K562 (cell line): ENCODE results near the gene MPRIP. TPM values are rescaled to one million over a fixed set of nuclear protein-coding genes. Genes with fewer than 3 reads are reported as not detected.

Experiments used
- ASH1L ChIP-seq: fragments of 450-650 bp; IDR thresholded peaks from 2 replicates; pipeline ENCODE4 v1.6.1; 2018; ENCODE audit warnings: borderline replicate concordance, mild to moderate bottlenecking, low read depth; ENCODE audit not compliant: partially characterized antibody
- CHD1 ChIP-seq: fragments of 200-600 bp; sonication (generic); IDR thresholded peaks from one replicate; pipeline ENCODE4 v1.6.1; 2012; ENCODE audit warnings: mild to moderate bottlenecking, moderate library complexity, low read length, inconsistent platforms
- DLX4 ChIP-seq: fragments of 250-450 bp; sonication (Bioruptor Pico); IDR thresholded peaks from 2 replicates; pipeline ENCODE4 v1.6.1; 2021; ENCODE audit warnings: mild to moderate bottlenecking
- E2F1 ChIP-seq: sonication (generic); formaldehyde crosslinking; IDR thresholded peaks from 2 replicates; pipeline ENCODE4 v1.8.1; 2023; ENCODE audit warnings: mild to moderate bottlenecking, missing genetic modification reagents, moderate library complexity
- FOS ChIP-seq: IDR thresholded peaks from 3 replicates; pipeline ENCODE4 v1.6.1; 2011; ENCODE audit not compliant: insufficient read length; ENCODE audit errors: extremely low read depth
- FOXK1 ChIP-seq: sonication (generic); formaldehyde crosslinking; IDR thresholded peaks from 2 replicates; pipeline ENCODE4 v1.8.0; 2022; ENCODE audit warnings: missing genetic modification reagents, mild to moderate bottlenecking, borderline replicate concordance
- HNRNPK ChIP-seq: fragments of 200-400 bp; formaldehyde crosslinking; IDR thresholded peaks from one replicate; pipeline ENCODE4 v1.6.1; 2018; ENCODE audit warnings: mild to moderate bottlenecking, low read depth, low read length; ENCODE audit not compliant: poor library complexity, severe bottlenecking
- HSF4 ChIP-seq: fragments of 250-450 bp; sonication (Bioruptor Pico); IDR thresholded peaks from 2 replicates; pipeline ENCODE4 v2.1.2; 2022; ENCODE audit warnings: mild to moderate bottlenecking, moderate library complexity, borderline replicate concordance
- MCM3 ChIP-seq: fragments of 450-650 bp; IDR thresholded peaks from 2 replicates; pipeline ENCODE4 v1.6.1; 2016
- MECOM ChIP-seq: fragments of 250-450 bp; sonication (Bioruptor Pico); IDR thresholded peaks from 2 replicates; pipeline ENCODE4 v1.8.0; 2022; ENCODE audit warnings: inconsistent platforms
- MTF1 ChIP-seq: fragments of 250-450 bp; sonication (Bioruptor Pico); IDR thresholded peaks from 2 replicates; pipeline ENCODE4 v1.9.0; 2021; ENCODE audit warnings: moderate library complexity, mild to moderate bottlenecking, inconsistent platforms, borderline replicate concordance
- NKRF ChIP-seq: fragments of 450-650 bp; IDR thresholded peaks from 2 replicates; pipeline ENCODE4 v1.6.1; 2016; ENCODE audit warnings: borderline replicate concordance
- PURB ChIP-seq: sonication (generic); formaldehyde crosslinking; IDR thresholded peaks from 2 replicates; pipeline ENCODE4 v1.9.0; 2021; ENCODE audit warnings: low read depth, mild to moderate bottlenecking, missing genetic modification reagents
- SPI1 ChIP-seq: IDR thresholded peaks from 2 replicates; pipeline ENCODE4 v1.6.1; 2011; ENCODE audit warnings: low read depth, low read length, control low read depth, borderline replicate concordance
- STAT5B ChIP-seq: fragments of 250-450 bp; sonication (Bioruptor Pico); IDR thresholded peaks from 2 replicates; pipeline ENCODE4 v1.8.0; 2021; ENCODE audit warnings: mild to moderate bottlenecking, inconsistent platforms
- TAF15 ChIP-seq: fragments of 200-400 bp; formaldehyde crosslinking; IDR thresholded peaks from 2 replicates; pipeline ENCODE4 v1.6.1; 2017; ENCODE audit warnings: mild to moderate bottlenecking, low read depth, low read length, moderate library complexity
- ZBTB2 ChIP-seq: fragments of 450-650 bp; IDR thresholded peaks from 2 replicates; pipeline ENCODE4 v1.6.1; 2016; ENCODE audit warnings: antibody characterized with exemption
- ZNF277 ChIP-seq: fragments of 250-450 bp; sonication (Bioruptor Pico); IDR thresholded peaks from 2 replicates; pipeline ENCODE4 v1.8.0; 2022; ENCODE audit warnings: inconsistent platforms, mild to moderate bottlenecking, moderate library complexity, borderline replicate concordance
- ZNF384 ChIP-seq: IDR thresholded peaks from 2 replicates; pipeline ENCODE4 v1.6.1; 2012; ENCODE audit warnings: low read depth, low read length, improper control_type of control experiment
- ZNF589 ChIP-seq: fragments of 200-800 bp; sonication (Bioruptor generic); IDR thresholded peaks from 2 replicates; pipeline ENCODE4 v1.6.1; 2016; ENCODE audit warnings: low read depth, missing genetic modification characterization, missing compliant biosample characterization
- polyA plus RNA-seq, 8 experiments: library from polyadenylated mRNA; depleted of rRNA in 4 of 8; stranded (reverse) in 5 of 8; unstranded in 3 of 8; fragments of >200 nt; fragmentation: Nextera tagmentation in 2 of 8; fragmentation: Illumina TruSeq in 1 of 8; extraction: Ambion mirVana in 2 of 8; extraction: Trizol in 1 of 8; gene quantifications; 2 replicates each; pipeline versions ENCODE4 v1.2.1 to v1.2.3, GENCODE V29; 2011 to 2014; ENCODE audit warnings: inconsistent platforms in 1 of 8, missing spikeins in 1 of 8
- total RNA-seq, 7 experiments: library from RNA; depleted of rRNA in 6 of 7; stranded (reverse); fragments of >200 nt in 6 of 7; fragmentation: Illumina TruSeq in 2 of 7; extraction: Trizol in 2 of 7; gene quantifications; 2 replicates each; pipeline versions ENCODE4 v1.2.1 to v1.2.3, GENCODE V29; 2011 to 2021; ENCODE audit warnings: low replicate concordance in 1 of 7

Gene MPRIP
- total and polyA plus RNA-seq, 9 of the 15 experiments (the other 6 are each of a cell fraction or from before 2014, with no cell fraction given), result 10.0 to 72.6 (median 30.1) TPM

- no peak for TF ChIP-seq ZBTB2
- peak; percentile 63; the same call in 1 of the 2 replicates for TF ChIP-seq NKRF
- no peak for TF ChIP-seq MTF1 (CRISPR knock-in tag)
- TF ChIP-seq MECOM (CRISPR knock-in tag), result no peak
- TF ChIP-seq STAT5B, result no peak
- TF ChIP-seq FOXK1, result no peak
- TF ChIP-seq HNRNPK, result no peak
- no peak for TF ChIP-seq SPI1
- TF ChIP-seq PURB, result no peak
- TF ChIP-seq ZNF589 (CRISPR knock-in tag), result no peak
- no peak for TF ChIP-seq ZNF277
- no peak for TF ChIP-seq ZNF384
- TF ChIP-seq FOS, result no peak
- 0 out of 2 replicates have a peak, but pooled peaks have one; percentile 6 for TF ChIP-seq E2F1 (CRISPR knock-in tag)
- no peak for TF ChIP-seq MCM3
- peak; percentile 40 for TF ChIP-seq CHD1
- TF ChIP-seq DLX4 (CRISPR knock-in tag), result no peak
- TF ChIP-seq ASH1L, result no peak
- no peak for TF ChIP-seq HSF4 (CRISPR knock-in tag)
- TF ChIP-seq TAF15, result no peak
These were observed 163.3 kb downstream of the MPRIP start (continued) for GRCh38 chr17:17205368-17206123.
